ENCODE data around the gene HOXC12. TPM values are rescaled to one million over a fixed set of nuclear protein-coding genes. Genes with fewer than 3 reads are reported as not detected.

HOXC12 gene
- total RNA-seq, 1 donor, result under 0.01 TPM

- no peak overlapping the region for H3K4me3 ChIP-seq (ENCODE audit: low read depth, low read length)
- no peak for DNase-seq (ENCODE audit: low read depth)
- TF ChIP-seq CTCF (IDR thresholded peaks at IDR 0.05; ENCODE audit: insufficient read depth, low read depth, low read length), result no peak
Measured at GRCh38 chr12:54008260-54008552, 53.5 kb downstream of the HOXC12 start.

Small RNA genes within 50 kb of the gene (small RNA-seq; reads per million reads assigned to genes)
- gene AC012531.3 (not detected), gene AC012531.4 (not detected), gene MIR196A2 (4.8 reads per million, percentile 81 among the genes with 10 or more reads in this experiment), gene RF01905 (not detected), gene RF01906 (not detected)

Other genes with a start within 250 kb of the HOXC12 start
- 78.2 and 84.4 TPM in 2 replicates for gene CALCOCO1, start 227.5 kb upstream of the HOXC12 start, total RNA-seq
- not detected in 2 replicates for gene CISTR, start 202.9 kb upstream of the HOXC12 start, total RNA-seq
- 0.32 TPM in 1 of 2 replicates, not detected in the other for gene HOXC13, start 16.1 kb upstream of the HOXC12 start, total RNA-seq
- gene HOXC11, start 18.2 kb downstream of the HOXC12 start, total RNA-seq, result 0.86 and 2.9 TPM in 2 replicates
- gene HOTAIR, start 20.1 kb downstream of the HOXC12 start, total RNA-seq, result 0.86 and 3.2 TPM in 2 replicates
- gene HOXC10, start 30.2 kb downstream of the HOXC12 start, total RNA-seq, result 0.43 and 5.2 TPM in 2 replicates
- 0.86 and 7.4 TPM in 2 replicates for gene HOXC9, start 45.3 kb downstream of the HOXC12 start, total RNA-seq
- 0.86 and 2.6 TPM in 2 replicates for gene HOXC8, start 54.1 kb downstream of the HOXC12 start, total RNA-seq
- 1.6 and 1.7 TPM in 2 replicates for gene HOXC6, start 73.5 kb downstream of the HOXC12 start, total RNA-seq
- 0.43 and 1.3 TPM in 2 replicates for gene HOXC5, start 78.1 kb downstream of the HOXC12 start, total RNA-seq
- gene HOXC4, start 98.9 kb downstream of the HOXC12 start, total RNA-seq, result under 0.01 and 1.6 TPM in 2 replicates
- gene SMUG1, start 234.1 kb downstream of the HOXC12 start, total RNA-seq, result 25.4 and 29.4 TPM in 2 replicates